Karpas-422 (cell line): ENCODE measurements around the gene CD28. TPM values are rescaled to one million over a fixed set of nuclear protein-coding genes. Genes with fewer than 3 reads are reported as not detected.

ENCODE experiments used
- DNase-seq: peaks from one replicate; pipeline ENCODE4 v3.0.0-alpha.2; 2015
- H2AFZ ChIP-seq: fragments of 200-600 bp; sonication (generic); 2 replicates; pipeline ENCODE4 v1.6.1; 2014; ENCODE audit warnings: antibody characterized with exemption, low read length, mixed read lengths
- H3K27ac ChIP-seq: fragments of 200-600 bp; sonication (generic); 2 replicates; pipeline ENCODE4 v1.5.1; 2014; ENCODE audit warnings: mild to moderate bottlenecking, low read length, moderate library complexity
- H3K27me3 ChIP-seq: fragments of 200-600 bp; sonication (generic); 2 replicates; pipeline ENCODE4 v1.6.1; 2014; ENCODE audit warnings: low read length, mixed read lengths
- H3K36me3 ChIP-seq: fragments of 200-600 bp; sonication (generic); 2 replicates; pipeline ENCODE4 v1.6.1; 2014; ENCODE audit warnings: low read length, mixed read lengths; ENCODE audit not compliant: insufficient read depth
- H3K4me1 ChIP-seq: fragments of 200-600 bp; sonication (generic); 2 replicates; pipeline ENCODE4 v1.6.1; 2014; ENCODE audit warnings: mild to moderate bottlenecking, low read length, mixed read lengths
- H3K4me2 ChIP-seq: fragments of 200-600 bp; sonication (generic); 2 replicates; pipeline ENCODE4 v1.6.1; 2014; ENCODE audit warnings: low read length, low read depth, mild to moderate bottlenecking; ENCODE audit not compliant: poor library complexity, severe bottlenecking
- H3K4me3 ChIP-seq: fragments of 200-600 bp; sonication (generic); 2 replicates; pipeline ENCODE4 v1.5.1; 2014; ENCODE audit warnings: mild to moderate bottlenecking, antibody characterized with exemption, low read length, mixed read lengths
- H3K79me2 ChIP-seq: fragments of 200-600 bp; sonication (generic); 2 replicates; pipeline ENCODE4 v1.6.1; 2014; ENCODE audit warnings: mild to moderate bottlenecking, low read length, mixed read lengths
- H3K9ac ChIP-seq: fragments of 200-600 bp; sonication (generic); 2 replicates; pipeline ENCODE4 v1.6.0; 2014; ENCODE audit warnings: low read length
- H3K9me2 ChIP-seq: fragments of 200-600 bp; sonication (generic), shearing (Covaris generic); replicated peaks from 2 replicates; pipeline ENCODE4 v1.6.0; 2014; ENCODE audit warnings: mild to moderate bottlenecking, low read length, moderate library complexity; ENCODE audit not compliant: insufficient read depth
- H3K9me3 ChIP-seq: fragments of 300-700, 200-600 bp; sonication (generic); 2 replicates; pipeline ENCODE4 v1.6.1; 2014; ENCODE audit warnings: low read length, mixed read lengths
- H4K20me1 ChIP-seq: fragments of 200-600 bp; sonication (generic); 2 replicates; pipeline ENCODE4 v1.6.1; 2014; ENCODE audit warnings: mild to moderate bottlenecking, antibody characterized with exemption, low read length, low read depth; ENCODE audit not compliant: insufficient read depth
- total RNA-seq: library from RNA; depleted of rRNA; stranded (reverse); fragments of >200 nt; shearing (Covaris generic); gene quantifications from 2 replicates; pipeline ENCODE4 v1.2.3, GENCODE V29; 2014; ENCODE audit warnings: low replicate concordance

Gene CD28
- total RNA-seq, 1 experiment from 2014 or later, result not detected

- no peak for DNase-seq
- Histone ChIP-seq H3K9me2 (no peaks in the 10 kb centered on the region), H3K4me2 (no peak overlapping the region), H2AFZ (no peak overlapping the region), H3K79me2 (no peaks in the 10 kb centered on the region), H3K27me3 (no peaks in the 10 kb centered on the region; the same call in 1 of the 2 replicates), H3K9me3 (no peaks in the 10 kb centered on the region), H4K20me1 (no peaks in the 10 kb centered on the region), H3K4me3 (no peak overlapping the region), H3K27ac (no peak overlapping the region), H3K36me3 (no peaks in the 10 kb centered on the region), H3K4me1 (no peaks in the 10 kb centered on the region), H3K9ac (no peak overlapping the region)
Observed at GRCh38 chr2:203722411-203722810, 16.0 kb downstream of the CD28 start.

DNA sequence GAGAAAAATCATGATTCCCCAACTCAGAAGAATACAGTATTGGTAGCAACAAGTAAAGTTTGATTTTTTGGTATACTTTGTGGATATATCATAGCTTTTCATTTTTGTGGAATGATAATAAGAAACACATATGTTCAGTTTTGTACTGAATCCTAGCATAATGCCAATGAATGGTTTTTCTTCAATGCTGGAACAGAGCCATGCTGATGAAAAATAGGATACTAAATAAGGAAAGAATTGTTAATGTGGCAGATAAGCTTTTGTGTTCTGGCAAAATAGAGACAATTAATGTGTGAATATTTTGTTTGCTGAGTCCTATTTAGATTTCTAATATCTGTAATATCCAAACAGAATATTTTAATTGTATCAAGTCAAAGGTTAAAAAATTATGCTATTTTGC, 21.9 kb downstream of the CD28 start:
- no peak for DNase-seq
- Histone ChIP-seq H3K9ac (no peak overlapping the region), H4K20me1 (no peaks in the 10 kb centered on the region), H3K27me3 (no peaks in the 10 kb centered on the region), H3K27ac (no peak overlapping the region), H3K79me2 (no peaks in the 10 kb centered on the region), H3K4me2 (no peak overlapping the region), H3K36me3 (no peaks in the 10 kb centered on the region), H3K4me3 (no peak overlapping the region), H3K4me1 (no peaks in the 10 kb centered on the region), H3K9me3 (no peaks in the 10 kb centered on the region), H3K9me2 (no peaks in the 10 kb centered on the region), H2AFZ (no peak overlapping the region)

DNA sequence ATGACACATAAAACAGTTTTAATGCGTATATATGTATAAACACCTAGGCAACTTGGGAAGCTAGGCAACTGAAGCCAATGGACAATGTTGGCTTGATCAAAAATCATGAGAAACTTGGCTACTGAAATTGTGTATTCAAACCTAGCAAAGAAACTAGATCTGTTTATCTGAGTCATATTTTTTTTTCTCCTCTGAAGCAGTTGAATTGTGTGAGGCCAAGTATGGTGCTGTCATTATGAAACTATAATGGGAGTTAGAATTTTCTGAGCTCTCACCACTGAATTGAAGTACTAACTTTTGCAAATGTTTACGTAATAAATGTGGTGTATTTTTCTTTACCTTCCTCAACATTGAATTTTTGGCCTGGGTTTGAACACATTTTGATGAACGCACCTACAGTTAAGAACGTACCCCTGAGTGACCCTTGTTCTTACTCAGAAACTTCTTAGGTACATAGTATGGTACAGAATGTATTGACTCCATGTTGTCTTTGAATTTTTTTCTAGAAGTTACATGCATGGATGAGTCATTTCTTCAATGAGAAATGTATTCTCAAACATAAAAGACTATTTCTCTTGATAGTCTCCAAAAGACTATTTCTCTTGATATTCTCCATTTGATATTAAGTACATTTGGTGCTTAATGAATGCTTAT, 23.8 kb downstream of the CD28 start:
- H3K4me1 ChIP-seq, result no peaks in the 10 kb centered on the region
- H3K79me2 ChIP-seq, result no peaks in the 10 kb centered on the region
- H3K27ac ChIP-seq, result no peak overlapping the region
- H3K27me3 ChIP-seq, result no peaks in the 10 kb centered on the region
- H3K9me3 ChIP-seq, result no peaks in the 10 kb centered on the region
- DNase-seq, result no peak
- H3K9me2 ChIP-seq, result no peaks in the 10 kb centered on the region
- H3K4me3 ChIP-seq, result no peak overlapping the region
- H3K4me2 ChIP-seq, result no peak overlapping the region
- no peak overlapping the region for H3K9ac ChIP-seq
- H3K36me3 ChIP-seq, result no peaks in the 10 kb centered on the region
- H4K20me1 ChIP-seq, result no peaks in the 10 kb centered on the region
- H2AFZ ChIP-seq, result no peak overlapping the region

- H3K27ac ChIP-seq, result no peak overlapping the region
- H3K4me1 ChIP-seq, result no peaks in the 10 kb centered on the region
Observed at GRCh38 chr2:203730883-203731282, 24.4 kb downstream of the CD28 start.

DNA sequence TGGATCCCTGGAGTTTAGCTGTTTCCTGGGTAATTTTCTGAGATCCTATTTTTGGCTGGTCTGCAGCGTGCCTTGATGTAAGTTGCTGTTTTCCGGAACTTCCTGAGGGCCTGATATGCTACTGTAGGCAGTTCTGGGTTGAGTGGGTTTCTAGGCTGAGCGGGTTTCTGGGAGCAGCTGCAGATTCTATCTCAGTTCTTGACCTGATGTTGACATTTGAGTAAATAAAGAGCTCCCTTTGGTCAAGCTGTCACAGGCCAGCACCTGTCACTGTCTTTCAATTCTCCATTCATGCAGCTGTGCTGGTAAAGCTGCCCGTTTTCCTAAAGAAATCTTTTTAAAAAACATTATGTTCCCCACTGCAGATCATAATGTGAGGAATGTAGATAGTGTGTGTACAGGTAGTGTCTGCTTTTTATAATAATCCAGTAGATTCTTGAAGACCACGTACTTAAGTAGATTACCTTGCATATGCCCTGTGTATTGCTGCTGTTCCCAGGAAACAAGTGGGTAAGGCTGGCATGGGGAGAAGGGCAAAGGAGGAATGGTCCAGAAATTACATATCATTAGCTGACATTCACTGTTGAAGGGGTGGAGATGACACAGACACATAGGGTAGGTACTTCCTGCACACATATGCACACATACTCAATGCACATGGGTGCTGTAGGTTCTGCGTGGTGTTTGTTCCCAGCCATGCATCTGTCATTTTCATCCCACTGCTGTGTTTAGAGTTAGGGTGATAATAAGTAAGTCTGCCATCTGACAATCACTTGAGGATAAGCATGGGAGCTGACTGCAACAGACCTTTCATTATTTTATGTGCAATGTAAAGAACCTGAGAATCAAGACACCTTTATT, 25.9 kb downstream of the CD28 start:
- H3K9me3 ChIP-seq, result no peaks in the 10 kb centered on the region
- no peak overlapping the region for H3K27ac ChIP-seq
- no peaks in the 10 kb centered on the region for H3K4me1 ChIP-seq
- no peaks in the 10 kb centered on the region for H4K20me1 ChIP-seq
- DNase-seq, result no peak
- no peaks in the 10 kb centered on the region for H3K79me2 ChIP-seq
- no peak overlapping the region for H3K4me3 ChIP-seq
- no peaks in the 10 kb centered on the region for H3K27me3 ChIP-seq
- no peaks in the 10 kb centered on the region for H3K36me3 ChIP-seq
- H3K9ac ChIP-seq, result no peak overlapping the region
- no peak overlapping the region for H2AFZ ChIP-seq
- H3K9me2 ChIP-seq, result no peaks in the 10 kb centered on the region
- H3K4me2 ChIP-seq, result no peak overlapping the region

More at GRCh38 chr2:203730883-203731282, 24.4 kb downstream of the CD28 start:
- H3K9me2 ChIP-seq, result no peaks in the 10 kb centered on the region
- H3K4me3 ChIP-seq, result no peak overlapping the region
- H3K36me3 ChIP-seq, result no peaks in the 10 kb centered on the region
- H3K9ac ChIP-seq, result no peak overlapping the region
- H3K4me2 ChIP-seq, result no peak overlapping the region
- no peaks in the 10 kb centered on the region for H3K27me3 ChIP-seq
- H4K20me1 ChIP-seq, result no peaks in the 10 kb centered on the region
- DNase-seq, result no peak
- H3K9me3 ChIP-seq, result no peaks in the 10 kb centered on the region
- no peak overlapping the region for H2AFZ ChIP-seq
- H3K79me2 ChIP-seq, result no peaks in the 10 kb centered on the region

- H3K9ac ChIP-seq, result no peak overlapping the region
- H4K20me1 ChIP-seq, result no peaks in the 10 kb centered on the region
- H3K79me2 ChIP-seq, result no peaks in the 10 kb centered on the region
- no peak overlapping the region for H3K27ac ChIP-seq
- H3K36me3 ChIP-seq, result no peaks in the 10 kb centered on the region
- no peaks in the 10 kb centered on the region for H3K9me3 ChIP-seq
- no peaks in the 10 kb centered on the region for H3K9me2 ChIP-seq
- H3K4me3 ChIP-seq, result no peak overlapping the region
- DNase-seq, result no peak
- no peak overlapping the region for H2AFZ ChIP-seq
- no peaks in the 10 kb centered on the region for H3K4me1 ChIP-seq
- H3K27me3 ChIP-seq, result no peaks in the 10 kb centered on the region
- H3K4me2 ChIP-seq, result no peak overlapping the region
Observed at GRCh38 chr2:203732953-203733510, 26.6 kb downstream of the CD28 start.

GRCh38 chr2:203733684-203734083, 27.2 kb downstream of the CD28 start:
- no peaks in the 10 kb centered on the region for H4K20me1 ChIP-seq
- no peak overlapping the region for H3K4me2 ChIP-seq
- no peaks in the 10 kb centered on the region for H3K79me2 ChIP-seq
- H3K4me3 ChIP-seq, result no peak overlapping the region
- DNase-seq, result no peak
- H3K36me3 ChIP-seq, result no peaks in the 10 kb centered on the region
- no peaks in the 10 kb centered on the region for H3K27me3 ChIP-seq
- H3K9me2 ChIP-seq, result no peaks in the 10 kb centered on the region
- no peak overlapping the region for H2AFZ ChIP-seq
- H3K4me1 ChIP-seq, result no peaks in the 10 kb centered on the region
- no peaks in the 10 kb centered on the region for H3K9me3 ChIP-seq
- no peak overlapping the region for H3K9ac ChIP-seq
- no peak overlapping the region for H3K27ac ChIP-seq

DNA sequence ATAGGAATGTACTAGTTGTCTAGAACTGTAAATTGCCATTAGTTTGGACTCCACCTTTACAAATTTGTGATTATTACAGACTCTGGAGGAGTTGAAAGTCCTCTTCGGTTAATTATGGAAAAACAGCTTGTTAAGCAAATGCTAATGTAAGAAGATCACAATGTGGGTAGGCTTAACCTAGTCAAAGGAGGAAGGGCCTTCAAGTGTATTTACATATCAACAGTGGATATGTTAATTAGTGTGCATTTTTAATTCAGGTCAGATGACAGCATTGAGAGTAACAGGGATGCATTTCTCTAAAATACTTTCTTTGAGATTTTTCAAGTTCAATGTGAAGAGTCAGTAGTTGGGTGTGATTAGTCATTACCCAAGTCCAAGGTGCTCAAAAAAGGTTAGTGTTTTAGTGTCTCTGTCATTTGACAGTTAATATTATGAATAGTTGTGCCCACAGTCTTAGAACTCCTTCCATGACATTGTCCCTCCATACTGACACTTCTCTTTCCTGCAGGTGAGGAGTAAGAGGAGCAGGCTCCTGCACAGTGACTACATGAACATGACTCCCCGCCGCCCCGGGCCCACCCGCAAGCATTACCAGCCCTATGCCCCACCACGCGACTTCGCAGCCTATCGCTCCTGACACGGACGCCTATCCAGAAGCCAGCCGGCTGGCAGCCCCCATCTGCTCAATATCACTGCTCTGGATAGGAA, 28.0 kb downstream of the CD28 start:
- H3K4me1 ChIP-seq, result no peaks in the 10 kb centered on the region
- no peaks in the 10 kb centered on the region for H3K9me2 ChIP-seq
- no peak overlapping the region for H3K4me3 ChIP-seq
- no peak overlapping the region for H3K4me2 ChIP-seq
- H4K20me1 ChIP-seq, result no peaks in the 10 kb centered on the region
- no peaks in the 10 kb centered on the region for H3K36me3 ChIP-seq
- no peak for DNase-seq
- no peak overlapping the region for H3K9ac ChIP-seq
- H3K27me3 ChIP-seq, result no peaks in the 10 kb centered on the region
- H2AFZ ChIP-seq, result no peak overlapping the region
- H3K9me3 ChIP-seq, result no peaks in the 10 kb centered on the region
- H3K27ac ChIP-seq, result no peak overlapping the region
- H3K79me2 ChIP-seq, result no peaks in the 10 kb centered on the region
